Stimulated activated naive CD4-positive, alpha-beta T cell treated with Interleukin-2 at 50 U/mL for 16 hours (primary cell): ENCODE measurements around the gene CORO2B.

Experiments
- DNase-seq: peaks from one replicate; lab custom pipeline; 2025; lab: John Stamatoyannopoulos, UW

The CORO2B gene

DNA sequence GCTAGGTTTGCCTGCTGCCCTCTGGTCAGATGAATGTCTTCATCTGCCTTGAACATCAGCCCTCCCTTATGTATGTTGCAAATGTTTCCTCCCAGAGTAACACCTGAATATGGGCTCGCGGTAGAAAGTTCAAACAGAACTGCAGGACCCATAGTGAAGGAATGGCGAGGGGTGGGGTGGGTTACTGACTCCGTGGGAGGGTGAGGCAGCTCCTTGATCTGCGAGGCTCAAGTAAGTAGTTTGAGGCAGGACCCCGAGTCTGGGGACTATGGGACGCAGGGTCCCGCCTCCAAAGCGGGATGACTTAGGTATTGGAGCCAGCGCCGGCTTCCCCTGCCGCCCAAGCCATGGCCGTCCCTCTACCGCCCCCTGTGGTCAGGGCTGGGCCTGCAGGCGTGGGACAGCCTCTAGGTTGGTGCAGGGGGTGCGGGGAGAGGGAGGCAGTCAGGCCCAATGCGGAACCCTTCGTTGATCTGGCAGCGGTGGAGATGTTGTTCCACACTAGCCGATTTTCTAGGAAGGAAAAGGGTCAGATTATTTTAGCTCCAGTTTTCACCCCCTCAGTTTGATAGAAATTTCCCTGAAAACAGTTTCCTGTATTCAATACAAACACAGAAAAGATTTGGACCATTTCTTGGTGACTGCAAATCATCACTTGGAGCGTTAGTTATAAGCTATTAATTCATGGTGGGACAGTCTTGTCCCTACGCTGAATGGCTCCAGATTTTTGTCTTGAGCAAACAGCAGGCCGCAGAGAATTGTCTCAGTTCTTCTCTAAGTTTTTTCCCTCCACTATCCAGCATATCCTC lies 72.3 kb downstream of the CORO2B start:
- DNase-seq: peak; percentile 10

DNA sequence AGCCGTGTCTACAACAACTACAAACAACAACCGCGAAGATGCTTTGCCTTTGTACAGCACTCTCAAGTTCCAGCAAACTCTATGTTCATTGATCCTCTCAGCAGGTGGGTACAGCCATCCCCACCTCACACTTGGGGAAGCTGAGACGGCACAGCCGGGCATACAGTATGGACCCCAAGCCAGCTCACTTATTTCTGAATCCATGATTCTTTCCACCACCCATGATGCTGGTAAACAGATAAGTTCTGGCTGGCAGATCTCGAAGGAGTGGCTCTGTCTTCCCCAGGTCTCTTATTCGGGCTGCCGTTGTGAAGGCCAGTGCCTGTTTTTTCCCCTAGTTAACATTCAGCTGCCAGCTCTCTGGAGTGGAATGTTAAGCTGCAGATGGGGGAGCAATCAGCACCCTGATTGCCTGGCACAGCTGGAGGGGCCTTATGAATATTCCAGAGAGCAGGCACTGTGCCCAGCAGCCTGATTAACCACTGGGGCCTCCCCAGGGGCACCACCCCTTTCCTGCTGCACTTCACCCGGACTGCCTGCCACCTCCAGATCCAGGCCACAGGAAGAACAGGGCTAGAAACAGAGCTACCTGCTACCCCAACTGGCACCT lies 73.2 kb downstream of the CORO2B start:
- DNase-seq: no peak

DNA sequence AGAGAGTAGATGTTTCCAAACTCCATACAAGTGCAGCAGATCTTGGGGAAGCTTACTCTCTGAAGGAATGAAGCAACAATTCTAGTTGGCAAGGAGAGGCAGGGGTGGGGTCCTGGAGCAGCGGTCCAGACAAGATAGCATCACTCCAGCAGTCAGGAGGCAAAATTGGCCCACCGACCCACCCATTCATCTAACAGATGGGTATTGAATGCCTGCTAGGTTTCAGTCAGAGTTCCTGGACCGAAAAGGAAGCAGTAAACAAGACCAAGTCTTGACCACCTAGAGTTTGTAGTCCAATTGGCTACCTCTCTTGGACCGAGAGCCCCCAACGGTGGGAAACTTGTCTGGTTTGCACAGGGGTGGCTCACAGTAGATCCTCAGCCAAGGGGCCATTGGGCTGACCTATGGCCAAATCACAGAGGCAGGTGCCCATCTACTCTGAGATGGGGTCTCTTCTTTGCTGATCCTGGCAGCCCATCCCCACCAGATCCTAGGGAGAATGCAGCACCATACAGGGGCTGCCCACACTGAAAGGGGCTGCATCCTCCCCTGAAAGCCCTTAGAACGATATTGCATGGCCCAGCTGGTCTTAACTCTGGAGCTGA lies 74.3 kb downstream of the CORO2B start:
- DNase-seq: no peak

DNA sequence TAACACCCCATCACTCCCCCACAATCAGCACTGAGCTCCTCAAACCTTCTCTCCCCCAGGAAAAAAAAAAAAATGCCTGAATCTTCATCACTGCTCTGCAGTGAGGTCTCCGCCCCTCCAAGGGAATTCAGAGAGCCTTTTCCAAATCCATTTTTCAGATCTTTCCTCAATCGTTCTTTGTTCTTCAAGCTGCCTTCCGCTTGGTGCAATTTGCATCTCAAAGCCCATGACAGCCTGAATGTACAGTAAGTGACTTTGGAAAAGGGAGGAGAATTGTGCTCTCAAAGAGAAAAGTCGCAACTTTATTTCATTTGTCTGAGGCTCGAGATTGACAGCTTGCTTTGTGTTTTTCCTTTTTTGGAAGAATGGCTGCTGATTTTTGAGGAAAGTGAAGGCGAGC lies 75.0 kb downstream of the CORO2B start:
- DNase-seq: no peak

DNA sequence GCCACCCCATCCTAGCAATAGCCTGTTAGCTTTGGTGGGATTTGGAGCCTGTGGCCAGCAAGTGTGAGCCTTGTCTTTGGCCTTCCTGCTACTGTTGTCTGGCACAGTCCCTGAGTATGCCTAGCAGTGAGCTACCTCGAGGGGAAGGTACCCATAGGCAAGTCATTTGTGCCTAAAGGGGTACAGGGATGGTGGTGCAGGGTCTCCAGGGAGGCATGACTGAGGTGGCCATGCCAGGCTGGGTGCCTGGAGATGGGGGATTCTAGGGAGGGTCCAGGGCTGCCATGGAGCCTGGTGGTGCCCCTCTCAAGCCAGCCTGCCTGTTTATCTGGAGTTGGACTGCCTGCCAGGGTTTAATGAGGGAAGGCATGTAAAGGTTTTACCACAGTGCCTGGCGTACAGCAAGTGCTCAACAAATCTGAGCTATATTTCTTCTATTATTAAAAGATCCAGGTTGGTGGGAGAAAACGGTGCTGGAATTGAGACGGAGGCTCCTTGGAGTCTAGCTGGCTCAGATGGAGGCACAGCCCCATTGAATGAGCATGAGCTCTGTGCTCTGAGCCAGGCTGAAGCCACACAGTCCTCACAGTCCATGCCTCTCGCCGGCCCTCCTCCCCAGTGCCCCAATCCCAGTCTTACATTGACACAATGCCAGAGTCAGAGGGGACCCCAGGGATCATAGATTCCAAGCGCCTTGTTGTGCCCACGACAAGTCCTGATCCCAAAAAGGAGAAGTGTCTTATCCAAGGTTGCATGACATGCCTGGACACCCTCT lies 76.2 kb downstream of the CORO2B start:
- DNase-seq: no peak

DNA sequence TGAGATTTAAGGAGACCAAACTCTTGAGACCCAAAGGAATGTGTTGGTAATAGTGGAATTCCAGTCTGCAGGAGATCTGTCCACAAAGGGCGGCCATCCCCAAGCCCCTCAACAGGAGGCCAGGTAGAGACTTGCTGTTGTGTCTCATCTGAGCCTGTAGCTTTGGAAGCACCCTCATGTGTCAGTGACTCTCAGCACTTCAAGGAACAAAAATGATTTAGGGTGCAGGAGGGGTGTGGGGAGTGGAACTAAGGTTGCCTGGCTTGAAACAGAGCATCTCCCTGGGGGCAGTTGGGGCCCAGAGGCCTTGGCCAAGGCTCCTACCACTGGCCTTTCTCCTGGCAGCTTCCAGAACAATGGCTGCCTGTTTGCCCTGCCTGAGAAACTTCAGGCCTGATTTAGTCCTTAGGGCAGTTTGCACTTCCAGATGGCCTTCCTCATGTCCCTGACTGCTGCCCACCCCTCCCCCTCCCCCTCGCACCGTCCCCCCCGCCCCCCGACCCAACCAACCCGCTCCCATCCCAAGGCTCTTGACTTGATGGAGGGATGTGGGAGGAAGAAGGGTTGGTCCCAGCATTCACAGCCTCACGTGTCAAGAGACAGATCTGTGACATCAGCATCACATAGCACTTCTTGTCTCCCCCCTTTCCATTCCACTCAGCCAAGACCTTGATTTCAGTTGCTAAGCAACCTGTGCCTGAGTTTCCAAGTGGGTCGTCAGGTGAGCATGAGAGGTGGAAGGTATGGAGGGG lies 77.1 kb downstream of the CORO2B start:
- DNase-seq: no peak

DNA sequence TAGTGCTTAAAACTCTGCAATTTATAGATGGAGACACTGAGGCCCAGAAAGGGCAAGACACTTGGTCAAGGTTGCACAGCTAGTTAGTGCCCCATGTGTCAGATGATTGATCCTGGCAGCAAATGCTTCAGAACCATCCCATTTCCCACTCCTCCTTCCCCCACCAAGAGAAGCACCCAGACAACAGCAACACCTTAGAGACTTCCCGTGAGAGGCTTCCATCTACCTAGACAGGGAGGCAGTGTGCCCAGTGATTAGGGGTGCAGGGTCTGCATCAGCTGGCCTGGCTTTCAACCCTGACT lies 77.6 kb downstream of the CORO2B start:
- DNase-seq: no peak

DNA sequence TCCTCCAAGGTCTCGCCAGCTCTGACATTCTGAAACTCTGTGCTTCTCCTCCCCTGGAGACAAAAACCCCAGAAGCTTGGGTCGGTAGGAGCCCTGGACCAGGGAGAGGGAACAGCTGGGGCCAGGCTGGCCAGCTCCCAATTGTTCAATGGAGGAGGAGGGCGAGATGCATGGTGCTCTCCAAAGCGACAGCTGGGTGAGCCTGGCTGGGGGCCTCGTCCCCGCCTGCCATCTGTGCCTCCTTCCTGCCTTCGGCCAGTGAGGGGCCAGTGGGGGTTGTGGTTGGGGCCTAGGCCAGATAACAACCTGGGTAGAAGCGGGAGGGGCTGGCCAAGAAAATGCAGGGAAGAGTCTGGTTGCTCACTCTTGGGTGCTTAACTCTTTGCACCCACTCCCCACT lies 79.4 kb downstream of the CORO2B start:
- no peak for DNase-seq

DNA sequence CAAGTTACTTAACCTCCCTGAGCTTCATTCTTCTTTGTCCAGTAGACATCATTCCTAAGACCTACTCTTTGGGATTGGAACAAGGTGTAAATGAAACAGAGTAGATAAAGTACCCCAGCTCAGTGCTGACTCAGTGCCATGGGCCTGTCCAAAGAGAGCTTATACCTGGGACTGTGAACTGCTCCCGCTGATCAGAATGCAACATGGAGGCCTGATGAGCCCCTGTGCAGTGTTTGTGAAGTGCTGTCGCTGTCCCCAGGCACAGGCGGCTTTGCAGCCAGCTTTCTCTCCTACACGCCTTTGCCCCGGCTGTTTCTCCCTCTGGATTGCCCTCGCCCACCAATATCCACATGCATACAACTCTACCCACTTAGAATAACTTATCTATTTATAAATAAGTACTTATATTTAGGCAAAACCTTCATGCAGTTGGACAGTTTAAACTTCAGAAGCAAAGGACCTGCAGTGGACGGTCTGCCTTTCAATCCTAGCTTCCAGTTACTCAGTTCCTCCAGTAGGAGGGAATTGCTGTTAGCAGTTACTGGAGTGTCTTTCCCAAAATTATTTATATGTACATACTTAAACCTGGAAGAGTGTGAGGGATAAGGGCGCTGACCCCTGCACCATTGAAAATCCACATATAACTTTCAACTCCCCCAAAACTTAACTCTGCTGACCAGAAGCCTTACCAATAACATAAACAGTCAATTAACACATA lies 80.0 kb downstream of the CORO2B start:
- no peak for DNase-seq

DNA sequence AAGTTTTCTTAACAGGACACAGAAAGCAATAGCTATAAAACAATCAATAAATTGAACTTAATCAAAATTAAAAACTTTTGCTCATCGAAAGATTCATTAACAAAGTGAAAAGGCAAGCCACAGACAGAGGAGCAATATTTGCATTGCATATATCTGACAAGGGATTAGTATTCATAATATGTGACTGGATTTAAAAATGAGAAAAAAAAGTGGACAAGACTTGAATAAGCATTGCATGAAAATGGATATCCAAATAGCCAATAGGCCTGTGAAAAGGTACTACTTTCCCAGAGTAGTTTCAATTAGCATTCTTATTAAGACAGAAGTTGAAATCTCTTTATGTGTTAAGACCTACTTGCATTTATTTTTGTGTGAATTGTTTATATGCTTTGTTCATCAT lies 84.7 kb downstream of the CORO2B start:
- no peak for DNase-seq

DNA sequence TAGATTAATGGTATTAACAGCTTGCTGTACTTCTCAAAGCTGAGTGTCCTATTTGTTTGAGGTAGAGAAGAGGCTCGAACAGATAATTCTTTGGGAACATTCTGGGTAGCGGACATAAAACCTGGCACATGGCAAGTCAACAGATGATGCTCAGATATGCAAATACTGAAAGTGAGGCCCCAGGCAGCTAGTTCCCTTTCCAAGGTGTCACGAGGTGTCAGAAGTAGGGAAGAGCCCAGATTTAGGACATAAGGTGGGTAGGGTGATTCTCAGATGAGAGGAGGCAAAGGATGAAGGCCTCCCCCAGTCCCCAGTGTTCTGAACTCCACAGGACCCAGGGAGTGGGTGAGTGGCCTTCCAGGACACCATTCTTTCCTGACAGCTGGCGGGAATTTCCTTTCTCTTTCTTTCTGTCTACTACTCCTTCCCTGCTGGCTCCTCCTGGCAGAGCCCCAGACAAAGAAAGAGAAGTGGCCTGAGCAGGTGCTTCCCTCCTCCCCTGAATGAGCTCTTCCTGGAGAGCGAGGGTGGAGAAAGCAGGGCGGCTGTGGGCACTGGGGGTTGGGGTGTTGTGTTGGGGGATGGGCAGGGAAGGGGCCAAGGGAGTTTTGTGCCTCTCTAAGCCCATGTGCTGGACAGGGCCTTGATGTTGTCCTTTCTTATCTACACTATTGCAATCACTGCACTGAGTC lies 87.5 kb downstream of the CORO2B start:
- DNase-seq: no peak

DNA sequence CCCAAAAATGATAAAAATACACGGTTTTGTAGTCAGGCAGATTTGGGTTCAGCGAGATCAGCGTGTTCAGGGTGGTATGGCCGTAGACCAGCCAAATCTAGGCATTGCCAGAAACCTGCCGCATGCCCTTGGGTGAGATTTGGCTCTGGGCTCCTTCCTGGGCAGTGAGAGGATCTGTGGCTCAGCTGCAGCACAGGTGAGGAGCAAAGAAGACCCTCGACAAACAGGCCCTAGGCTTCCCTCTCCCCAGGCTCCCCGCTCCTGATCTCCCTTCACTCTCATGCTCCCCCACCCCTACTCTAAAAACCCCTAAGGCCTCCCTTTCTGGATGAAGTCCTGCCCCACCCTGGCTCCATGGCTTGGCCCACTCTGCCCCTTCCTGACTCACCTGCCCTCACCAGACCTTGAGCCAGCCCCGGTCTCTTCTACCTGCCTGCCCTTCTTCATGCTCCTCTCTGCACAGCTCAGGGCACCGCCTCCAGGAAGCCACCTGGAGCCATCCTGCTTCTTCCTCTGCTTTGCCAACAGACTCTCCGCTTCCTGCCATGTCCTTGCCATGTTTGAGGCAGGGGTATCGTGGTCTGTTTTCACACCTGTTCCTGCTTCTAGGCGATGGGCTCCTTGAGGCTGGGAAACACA lies 88.1 kb downstream of the CORO2B start:
- DNase-seq: no peak

DNA sequence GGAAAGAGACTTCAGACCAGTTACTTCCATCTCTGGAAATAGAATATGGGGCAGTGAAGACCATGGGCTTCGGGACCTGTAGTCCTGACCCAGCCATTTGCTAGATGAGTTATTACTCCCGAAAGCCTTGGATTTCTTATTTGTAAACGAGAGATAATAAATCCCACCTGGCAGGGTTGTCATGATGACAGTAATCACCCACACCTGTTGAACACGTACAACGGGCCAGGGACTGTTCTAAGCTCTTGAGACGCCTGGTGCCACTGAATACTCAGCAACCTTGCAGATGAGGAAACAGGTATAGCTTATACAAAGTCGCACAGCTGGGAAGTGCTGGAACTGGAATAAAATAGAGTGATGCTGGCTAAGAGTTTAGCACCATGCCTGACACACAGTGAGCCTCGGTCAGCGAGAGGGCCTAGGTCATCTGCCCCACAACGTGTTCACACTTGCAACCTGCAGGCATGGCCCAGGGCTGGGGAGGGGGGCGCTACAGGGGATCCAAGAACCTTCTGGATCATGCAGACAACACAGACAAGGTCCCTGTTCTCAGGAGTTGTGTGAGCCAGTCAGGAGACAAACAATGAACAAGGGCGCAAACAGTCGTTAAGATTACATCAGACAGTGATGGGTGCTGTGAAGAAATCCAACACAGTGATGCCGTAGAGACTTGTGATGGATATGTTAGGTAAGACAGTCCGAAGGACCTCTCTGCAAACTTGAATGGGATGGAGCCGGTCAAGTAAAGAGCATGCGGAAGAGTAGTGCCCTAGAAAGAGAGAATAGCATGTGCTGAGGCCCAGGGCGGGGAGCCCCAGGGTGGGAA lies 89.2 kb downstream of the CORO2B start:
- no peak for DNase-seq

DNA sequence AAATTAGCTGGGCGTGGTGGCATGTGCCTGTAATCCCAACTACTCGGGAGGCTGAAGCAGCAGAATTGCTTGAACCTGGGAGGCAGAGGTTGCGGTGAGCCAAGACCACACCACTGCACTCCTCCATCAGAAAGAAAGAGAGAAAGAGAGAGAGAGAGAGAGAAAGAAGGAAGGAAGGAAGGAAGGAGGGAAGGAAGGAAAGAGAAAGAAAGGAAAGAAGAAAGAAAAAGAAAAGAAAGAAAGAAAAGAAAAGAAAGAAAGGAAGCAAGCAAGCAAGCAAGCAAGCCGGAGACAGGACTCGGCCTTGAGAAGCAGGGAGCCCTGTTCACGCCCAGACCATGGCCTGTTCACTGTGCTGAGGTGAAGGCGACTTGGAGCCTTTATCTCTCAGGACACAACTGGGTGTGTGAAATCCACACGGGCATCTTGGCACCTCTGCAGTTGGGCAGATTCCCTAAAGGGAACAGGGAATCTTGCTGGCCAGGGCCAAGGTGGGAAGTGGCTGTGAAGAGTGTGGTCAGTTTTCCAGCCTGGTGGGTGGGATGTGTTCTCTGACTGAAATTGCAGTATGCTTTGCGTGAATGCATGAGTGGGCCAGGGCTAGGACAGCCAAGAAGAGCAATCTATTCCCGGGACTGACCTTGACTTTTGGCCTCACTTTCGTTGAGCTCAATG lies 90.3 kb downstream of the CORO2B start:
- no peak for DNase-seq

DNA sequence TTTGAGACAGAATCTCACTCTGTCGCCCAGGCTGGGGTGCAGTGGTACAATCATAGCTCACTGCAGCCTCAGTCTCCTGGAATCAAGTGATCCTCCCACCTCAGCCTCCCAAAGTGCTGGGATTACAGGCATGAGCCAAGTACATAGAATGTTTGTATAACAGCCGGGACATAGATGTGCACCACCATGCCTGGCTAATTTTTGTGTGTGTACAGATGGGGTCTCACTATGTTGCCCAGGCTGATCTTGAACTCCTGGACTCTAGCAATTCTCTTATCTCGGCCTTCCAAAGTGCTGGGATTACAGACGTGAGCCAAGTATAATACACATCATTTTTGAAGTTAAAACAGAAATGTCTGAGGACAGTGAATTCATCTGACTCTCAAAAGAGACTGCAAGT lies 93.5 kb downstream of the CORO2B start:
- DNase-seq: no peak

DNA sequence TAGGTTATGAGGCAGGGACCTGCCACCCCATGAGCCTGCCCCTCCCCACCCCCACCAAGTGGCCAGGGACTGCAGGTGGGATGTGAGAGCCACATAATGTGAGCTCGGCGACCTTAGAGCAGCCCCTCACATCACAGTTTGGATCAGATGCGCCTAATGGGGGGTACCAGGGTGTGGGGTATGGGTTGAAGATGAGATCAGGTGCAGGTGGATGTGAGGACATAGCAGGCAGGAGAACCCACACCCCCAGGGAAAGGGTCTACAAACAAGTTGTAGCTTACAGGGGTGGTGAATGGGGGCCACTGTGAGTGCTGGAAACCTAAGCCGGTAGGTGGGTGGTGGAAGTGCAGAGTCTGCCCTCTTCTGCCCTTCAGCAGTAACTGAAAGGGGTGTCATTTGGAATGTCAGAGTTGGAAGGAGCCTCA lies 94.0 kb downstream of the CORO2B start:
- DNase-seq: no peak

DNA sequence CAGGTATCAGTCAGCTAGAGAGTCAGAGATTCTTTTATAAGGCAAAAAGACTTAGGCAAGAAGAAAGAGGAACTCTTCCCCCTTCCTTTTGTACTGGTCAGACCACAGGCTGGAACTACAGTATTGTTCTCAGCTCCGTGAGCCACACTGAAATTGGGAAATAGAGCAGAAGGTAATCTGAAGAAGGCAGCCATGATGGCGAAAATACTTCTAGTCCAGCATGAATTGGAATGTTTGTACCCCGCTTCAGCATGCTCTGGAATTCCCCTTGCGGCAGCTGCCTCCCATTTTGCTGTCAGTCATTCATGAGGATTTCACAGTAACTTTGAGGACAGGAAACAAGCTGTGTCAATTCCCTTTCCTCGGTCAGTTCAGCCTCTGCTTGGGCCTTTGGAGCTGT lies 96.2 kb downstream of the CORO2B start:
- no peak for DNase-seq

DNA sequence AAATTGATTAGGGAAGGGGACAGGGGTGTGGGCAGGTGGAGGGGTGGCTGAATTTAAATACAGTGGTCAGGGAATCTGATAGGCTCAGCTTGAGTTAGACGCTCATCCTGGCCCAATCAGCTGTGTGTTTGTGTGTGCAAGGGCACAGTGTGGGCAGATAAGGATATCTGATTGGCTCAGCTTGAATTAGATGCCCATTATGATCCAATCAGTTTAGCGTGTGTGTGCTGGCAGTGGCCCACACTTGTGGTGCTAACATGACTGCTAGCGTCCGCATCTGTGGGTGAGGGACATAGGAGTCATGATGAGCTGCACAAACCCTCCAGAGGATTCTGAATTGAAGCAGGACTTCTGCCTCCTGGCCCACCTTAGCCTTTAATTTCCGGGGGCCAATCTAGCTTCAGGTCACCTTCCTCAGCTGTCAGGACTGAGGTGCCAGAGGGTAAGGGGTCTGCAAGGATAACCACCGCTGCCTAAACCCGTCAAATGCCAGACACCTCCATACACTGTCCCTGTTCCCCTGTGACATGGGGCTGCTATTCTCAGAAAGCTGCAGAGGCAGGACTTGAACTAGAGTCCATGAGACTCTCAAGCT lies 97.3 kb downstream of the CORO2B start:
- DNase-seq: no peak
